Left lung (tissue), 10 donors: ENCODE measurements around the gene FLT1. TPM values are rescaled to one million over a fixed set of nuclear protein-coding genes. Genes with fewer than 3 reads are reported as not detected.
A peak's percentile ranks its signal among the peaks of the same experiment; 100 is the strongest.

Experiments used
- ATAC-seq: fragments of 200-7000 bp; cut with Tn5 transposase; one replicate; pipeline ENCODE4 v1.9.1; 2020; ENCODE audit warnings: moderate library complexity
- DNase-seq, 4 donors: peaks; one replicate each; pipeline ENCODE4 v3.0.0-alpha.2; 2013 to 2020
- H3K27ac ChIP-seq, 2 donors: fragments of 200-600 bp; sonication (generic) in 1 of 2; one replicate each; pipeline versions ENCODE4 v1.5.0 to v1.8.0; 2020 to 2021
- H3K27me3 ChIP-seq, 2 donors: fragments of 200-600 bp; sonication (generic) in 1 of 2; one replicate each; pipeline versions ENCODE4 v1.5.0 to v1.8.0; 2020 to 2021
- H3K36me3 ChIP-seq, 2 donors: fragments of 200-600 bp; sonication (generic) in 1 of 2; one replicate each; pipeline versions ENCODE4 v1.5.0 to v1.8.0; 2020 to 2021
- H3K4me1 ChIP-seq, 2 donors: fragments of 200-600 bp; one replicate each; pipeline ENCODE4 v1.8.0; 2021
- H3K4me3 ChIP-seq, 2 donors: fragments of 200-600 bp; sonication (generic) in 1 of 2; one replicate each; pipeline versions ENCODE4 v1.5.0 to v1.8.0; 2020 to 2021; ENCODE audit warnings: mild to moderate bottlenecking in 1 of 2
- H3K9me3 ChIP-seq, 2 donors: fragments of 200-600 bp; sonication (generic) in 1 of 2; one replicate each; pipeline versions ENCODE4 v1.5.0 to v1.8.0; 2020 to 2021
- CTCF ChIP-seq, 2 donors: fragments of 200-600 bp; sonication (generic) in 1 of 2; IDR thresholded peaks; one replicate each; pipeline versions ENCODE4 v1.5.0 to v1.8.0; 2021; ENCODE audit warnings: antibody characterized with exemption in 2 of 2
- intact Hi-C, 2 donors: fragments of 100-400 bp; cut with DNase I; formaldehyde crosslinking; loops; one replicate each; pipeline versions ENCODE4 v1.11.2 to v1.14.2; 2022
- polyA plus RNA-seq, 6 donors: library from polyadenylated mRNA; unstranded; fragments of 120-200 nt; gene quantifications; one replicate each; pipeline ENCODE4 v1.2.1, GENCODE V29; 2013; ENCODE audit not compliant: insufficient read length in 6 of 6
- total RNA-seq, 2 donors: library from RNA; stranded (reverse); fragmentation: NEBNext Ultra II Directional; extraction: Animal tissue kit (Norgen Biotek cat#: 25700); gene quantifications; one replicate each; pipeline ENCODE4 v1.2.1, GENCODE V29; 2021
- donor health status: DM: no; HTN: yes; CAD: no.
- donor health status: DM: no; HTN: no; CAD: no.

Gene FLT1
- total and polyA plus RNA-seq, 8 donors, result 21.3 to 30.3 (median 25.3) TPM

- H3K4me3 ChIP-seq, result peak overlapping the region; percentile 42 to 60
- H3K27ac ChIP-seq, result peak overlapping the region; percentile 42 to 81
- intact Hi-C loops, result no loop called here
- ATAC-seq (peak; percentile 45), DNase-seq (peak in 1 of 4 donors; percentile 82)
- no peaks in the 10 kb centered on the region for H3K36me3 ChIP-seq
- no peaks in the 10 kb centered on the region for H3K9me3 ChIP-seq
- peaks cover 19 to 52% of the 10 kb centered on the region in 2 donors for H3K4me1 ChIP-seq
- H3K27me3 ChIP-seq, result peaks cover 63 to 98% of the 10 kb centered on the region in 2 donors
- no peak for TF ChIP-seq CTCF (IDR thresholded peaks at IDR 0.05)
Measured at GRCh38 chr13:28493740-28494503, 1.0 kb downstream of the FLT1 start.

- intact Hi-C loops, result no loop called here
- Histone ChIP-seq H3K27me3 (peaks cover 63 to 99% of the 10 kb centered on the region in 2 donors), H3K4me3 (peak overlapping the region in 1 of 2 donors; percentile 60), H3K27ac (no peak overlapping the region), H3K4me1 (peaks cover 19 to 59% of the 10 kb centered on the region in 2 donors), H3K36me3 (no peaks in the 10 kb centered on the region), H3K9me3 (no peaks in the 10 kb centered on the region)
- TF ChIP-seq CTCF (IDR thresholded peaks at IDR 0.05), result no peak
- no peak for ATAC-seq
- DNase-seq, result no peak
Measured at GRCh38 chr13:28492569-28493367, 2.2 kb downstream of the FLT1 start.

- peaks cover 47 to 71% of the 10 kb centered on the region in 2 donors for H3K27me3 ChIP-seq
- no peaks in the 10 kb centered on the region for H3K9me3 ChIP-seq
- intact Hi-C loops, result no loop called here
- no peak overlapping the region for H3K4me3 ChIP-seq
- peaks cover 12 to 53% of the 10 kb centered on the region in 2 donors for H3K4me1 ChIP-seq
- no peak for DNase-seq
- no peak for ATAC-seq
- H3K36me3 ChIP-seq, result no peaks in the 10 kb centered on the region
- TF ChIP-seq CTCF (IDR thresholded peaks at IDR 0.05), result no peak
- no peak overlapping the region for H3K27ac ChIP-seq
Measured at GRCh38 chr13:28490061-28490460, 4.9 kb downstream of the FLT1 start.

GRCh38 chr13:28489524-28489931 is 5.4 kb downstream of the FLT1 start:
- intact Hi-C loops, result no loop called here
- ATAC-seq (no peak), DNase-seq (no peak)
- H3K27me3 ChIP-seq, result peaks cover 41 to 68% of the 10 kb centered on the region in 2 donors
- no peak overlapping the region for H3K27ac ChIP-seq
- TF ChIP-seq CTCF (IDR thresholded peaks at IDR 0.05), result no peak
- H3K36me3 ChIP-seq, result no peaks in the 10 kb centered on the region
- no peaks in the 10 kb centered on the region for H3K9me3 ChIP-seq
- peaks cover 8 to 48% of the 10 kb centered on the region in 2 donors for H3K4me1 ChIP-seq
- H3K4me3 ChIP-seq, result no peak overlapping the region
